OCI-LY7 (cell line): ENCODE data around the gene CLEC16A. TPM values are rescaled to one million over a fixed set of nuclear protein-coding genes. Genes with fewer than 3 reads are reported as not detected.

Experiments
- BruUV-seq: library from RNA; stranded (reverse); fragments of 400-500 nt; replicated peaks from 2 replicates; lab custom pipeline; 2021; lab: Mats Ljungman, UMichigan
- CTCF ChIA-PET: fragments of 300-600 bp; sonication (Branson Sonifier 250); formaldehyde crosslinking; loops from one replicate; lab custom pipeline; 2022; ENCODE audit warnings: antibody characterized with exemption; ENCODE audit not compliant: unreplicated experiment; lab: Charles Lee
- POLR2A ChIA-PET: fragments of 300-600 bp; sonication (Branson Sonifier 250); formaldehyde crosslinking; loops from one replicate; lab custom pipeline; 2022; ENCODE audit warnings: antibody characterized with exemption; lab: Charles Lee
- DNase-seq: peaks from one replicate; pipeline ENCODE4 v3.0.0-alpha.2; 2015; ENCODE audit warnings: low spot score
- H2AFZ ChIP-seq: fragments of 200-600 bp; sonication (generic), shearing (Covaris generic); 2 replicates; pipeline ENCODE4 v1.6.1; 2014; ENCODE audit warnings: mild to moderate bottlenecking, antibody characterized with exemption, low read length, moderate library complexity
- H3K27ac ChIP-seq: fragments of 200-600 bp; sonication (generic); 2 replicates; pipeline ENCODE4 v1.5.1; 2014; ENCODE audit warnings: mixed run types, low read depth, mild to moderate bottlenecking, moderate library complexity, low read length, inconsistent platforms; ENCODE audit not compliant: poor library complexity, severe bottlenecking
- H3K36me3 ChIP-seq: fragments of 200-600 bp; sonication (generic); 2 replicates; pipeline ENCODE4 v1.6.1; 2014; ENCODE audit warnings: mild to moderate bottlenecking, antibody characterized with exemption, low read length, moderate library complexity, mixed read lengths; ENCODE audit not compliant: insufficient read depth
- H3K4me1 ChIP-seq: fragments of 200-600 bp; sonication (generic); 2 replicates; pipeline ENCODE4 v1.5.1; 2014; ENCODE audit warnings: mild to moderate bottlenecking, low read length; ENCODE audit not compliant: insufficient read depth, poor library complexity, severe bottlenecking
- H3K4me2 ChIP-seq: fragments of 200-600 bp; sonication (generic); 2 replicates; pipeline ENCODE4 v1.6.1; 2014; ENCODE audit warnings: mild to moderate bottlenecking, low read length
- H3K4me3 ChIP-seq: fragments of 200-600 bp; sonication (generic); 2 replicates; pipeline ENCODE4 v1.5.1; 2014; ENCODE audit warnings: mild to moderate bottlenecking, low read depth, low read length; ENCODE audit not compliant: poor library complexity, severe bottlenecking
- H3K79me2 ChIP-seq: fragments of 200-600 bp; sonication (generic); 2 replicates; pipeline ENCODE4 v1.6.1; 2016; ENCODE audit warnings: low read depth, mild to moderate bottlenecking, low read length, moderate library complexity, mixed read lengths; ENCODE audit not compliant: insufficient read depth
- H3K9me2 ChIP-seq: fragments of 200-600 bp; sonication (generic); 2 replicates; pipeline ENCODE4 v1.6.1; 2016; ENCODE audit warnings: mild to moderate bottlenecking, low read length, mixed read lengths; ENCODE audit not compliant: insufficient read depth
- H3K9me3 ChIP-seq: fragments of 200-600 bp; sonication (generic); 2 replicates; pipeline ENCODE4 v1.6.1; 2014; ENCODE audit warnings: mild to moderate bottlenecking, mixed run types, low read length, mixed read lengths
- H4K20me1 ChIP-seq: fragments of 200-600 bp; sonication (generic); 2 replicates; pipeline ENCODE4 v1.6.1; 2014; ENCODE audit warnings: mild to moderate bottlenecking, antibody characterized with exemption, low read length, moderate library complexity, mixed read lengths; ENCODE audit not compliant: insufficient read depth
- CTCF ChIP-seq: fragments of 200-600 bp; sonication (generic); conservative IDR thresholded peaks from 2 replicates; pipeline ENCODE4 v1.5.1; 2014; ENCODE audit warnings: mild to moderate bottlenecking, antibody characterized with exemption, low read length, moderate library complexity, mixed read lengths
- EZH2phosphoT487 ChIP-seq: fragments of 200-600 bp; sonication (generic); IDR thresholded peaks from 2 replicates; pipeline ENCODE4 v1.6.1; 2018; ENCODE audit warnings: low read depth, borderline replicate concordance, mild to moderate bottlenecking, mixed run types, antibody characterized with exemption, low read length, moderate library complexity, mixed read lengths
- intact Hi-C: fragments of 100-400 bp; cut with micrococcal nuclease; formaldehyde crosslinking; loops from one replicate; pipeline ENCODE4 v1.10.0; 2022; ENCODE audit not compliant: unreplicated experiment
- total RNA-seq, 2 experiments: library from RNA; depleted of rRNA in 1 of 2; stranded (reverse); fragments of >200 nt in 1 of 2; shearing (Covaris generic) in 1 of 2; gene quantifications; 2 replicates each; pipeline ENCODE4 v1.2.3, GENCODE V29; 2014 to 2022

Gene CLEC16A
- total RNA-seq, 2 experiments from 2014 or later = 26.2 to 50.9 TPM

GRCh38 chr16:11198828-11199227 lies 254.5 kb downstream of the CLEC16A start:
- ChIA-PET CTCF (no interaction called here), POLR2A (no interaction called here)
- Histone ChIP-seq H2AFZ (no peak overlapping the region), H3K79me2 (no peaks in the 10 kb centered on the region), H3K27ac (no peak overlapping the region), H3K9me2 (no peaks in the 10 kb centered on the region), H4K20me1 (no peaks in the 10 kb centered on the region), H3K4me2 (no peak overlapping the region), H3K36me3 (no peaks in the 10 kb centered on the region), H3K4me1 (peaks cover 5% of the 10 kb centered on the region), H3K4me3 (no peak overlapping the region), H3K9me3 (no peaks in the 10 kb centered on the region)
- peak; percentile 14 for DNase-seq
- intact Hi-C loops = no loop called here
- no peak for TF ChIP-seq CTCF
- TF ChIP-seq EZH2phosphoT487 = no peak
- BruUV-seq = no TSS peak

GRCh38 chr16:11200592-11200991 lies 256.2 kb downstream of the CLEC16A start:
- H3K4me1 ChIP-seq = peaks cover 6% of the 10 kb centered on the region
- ChIA-PET POLR2A (interaction anchor here (0.7 kb wide), 1 partner anchor 340 kb away, joined by 4 read pairs; no protein-coding TSS in a partner anchor), CTCF (no interaction called here)
- H3K9me3 ChIP-seq = no peaks in the 10 kb centered on the region
- H2AFZ ChIP-seq = no peak overlapping the region
- TF ChIP-seq CTCF (no peak), EZH2phosphoT487 (no peak)
- no peak overlapping the region for H3K4me3 ChIP-seq
- no peak overlapping the region for H3K4me2 ChIP-seq
- H3K79me2 ChIP-seq = no peaks in the 10 kb centered on the region
- no peaks in the 10 kb centered on the region for H4K20me1 ChIP-seq
- no peaks in the 10 kb centered on the region for H3K36me3 ChIP-seq
- intact Hi-C loops = no loop called here
- BruUV-seq = no TSS peak
- DNase-seq = no peak
- no peaks in the 10 kb centered on the region for H3K9me2 ChIP-seq
- H3K27ac ChIP-seq = no peak overlapping the region

GRCh38 chr16:11201498-11202259 lies 257.3 kb downstream of the CLEC16A start:
- no peak overlapping the region for H2AFZ ChIP-seq
- H3K9me2 ChIP-seq = no peaks in the 10 kb centered on the region
- no peaks in the 10 kb centered on the region for H4K20me1 ChIP-seq
- H3K27ac ChIP-seq = no peak overlapping the region
- ChIA-PET CTCF (no interaction called here), POLR2A (interaction anchor here (0.7 kb wide), 1 partner anchor 23 kb away, joined by 3 read pairs; no protein-coding TSS in a partner anchor)
- no peak overlapping the region for H3K4me3 ChIP-seq
- H3K36me3 ChIP-seq = no peaks in the 10 kb centered on the region
- H3K79me2 ChIP-seq = no peaks in the 10 kb centered on the region
- H3K4me2 ChIP-seq = no peak overlapping the region
- BruUV-seq = no TSS peak
- TF ChIP-seq CTCF (no peak), EZH2phosphoT487 (no peak)
- H3K4me1 ChIP-seq = peaks cover 12% of the 10 kb centered on the region
- H3K9me3 ChIP-seq = no peaks in the 10 kb centered on the region
- no peak for DNase-seq
- intact Hi-C loops = no loop called here
